GM18526 (cell line): Measurements from ENCODE around the gene EGFR.

Source experiments
- POLR2A ChIP-seq: IDR thresholded peaks from 3 replicates; pipeline ENCODE4 v1.6.1; 2011; ENCODE audit not compliant: insufficient read length; ENCODE audit errors: extremely low read depth

Gene EGFR

DNA sequence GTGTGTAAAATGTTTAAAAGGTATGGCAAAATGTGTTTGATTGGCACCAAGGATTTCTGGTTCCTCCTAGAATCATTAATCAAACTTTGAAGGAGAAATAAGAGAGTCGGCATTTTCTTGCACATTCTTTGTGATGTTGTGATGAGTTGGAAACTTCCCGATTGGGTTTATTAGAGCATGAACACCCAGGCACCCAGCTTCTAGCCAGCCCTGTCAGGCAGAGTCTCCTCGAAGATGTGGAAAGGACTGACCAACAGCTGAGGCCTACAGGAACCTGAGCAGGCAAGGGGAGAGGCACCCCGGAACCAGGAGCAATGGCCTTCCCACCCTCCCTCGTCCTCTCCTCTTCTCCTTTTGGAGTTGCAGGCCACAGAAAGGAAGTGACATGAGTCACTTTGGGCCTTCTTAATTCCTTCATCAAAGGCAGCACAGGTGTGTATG lies 68.7 kb downstream of the EGFR start:
- TF ChIP-seq POLR2A, result no peak

DNA sequence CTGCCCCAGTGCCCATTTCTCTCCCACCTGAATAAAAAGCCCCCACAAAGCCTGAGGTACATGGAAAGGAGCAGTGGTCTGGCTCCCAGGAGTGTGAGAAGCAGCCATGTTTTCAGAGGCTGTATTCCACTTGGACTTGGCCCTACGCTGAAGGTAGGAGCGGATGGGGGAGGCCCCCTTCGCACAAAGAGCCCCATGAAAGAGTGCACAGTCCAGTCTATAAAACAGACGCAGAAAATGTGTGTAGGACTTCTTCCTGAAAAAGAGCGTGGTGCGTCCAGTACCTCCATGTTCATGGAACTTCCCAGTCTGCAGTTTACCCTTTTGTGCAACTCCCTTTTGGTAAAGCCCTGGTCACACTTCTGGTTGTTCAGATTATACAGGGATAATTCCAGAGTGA lies 69.3 kb downstream of the EGFR start:
- TF ChIP-seq POLR2A, result no peak

DNA sequence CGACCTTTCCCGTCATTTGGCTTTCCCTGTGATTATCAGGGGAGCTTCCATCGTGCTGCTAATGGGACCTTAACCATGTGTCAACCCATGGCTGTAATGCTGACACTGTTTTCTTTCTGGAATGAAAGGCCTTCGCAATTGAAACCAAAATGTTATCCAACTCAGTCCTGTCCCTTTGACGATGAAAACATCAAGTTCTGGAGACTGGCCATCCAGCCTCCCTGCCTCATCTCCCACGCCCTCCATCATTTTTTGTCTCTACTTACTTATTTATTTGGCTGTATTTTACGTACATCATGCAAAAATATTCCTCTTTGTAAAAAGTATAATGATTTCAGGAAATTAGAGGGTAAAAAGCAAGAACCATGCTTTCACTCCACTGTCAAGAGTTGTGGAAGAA lies 69.8 kb downstream of the EGFR start:
- no peak for TF ChIP-seq POLR2A

DNA sequence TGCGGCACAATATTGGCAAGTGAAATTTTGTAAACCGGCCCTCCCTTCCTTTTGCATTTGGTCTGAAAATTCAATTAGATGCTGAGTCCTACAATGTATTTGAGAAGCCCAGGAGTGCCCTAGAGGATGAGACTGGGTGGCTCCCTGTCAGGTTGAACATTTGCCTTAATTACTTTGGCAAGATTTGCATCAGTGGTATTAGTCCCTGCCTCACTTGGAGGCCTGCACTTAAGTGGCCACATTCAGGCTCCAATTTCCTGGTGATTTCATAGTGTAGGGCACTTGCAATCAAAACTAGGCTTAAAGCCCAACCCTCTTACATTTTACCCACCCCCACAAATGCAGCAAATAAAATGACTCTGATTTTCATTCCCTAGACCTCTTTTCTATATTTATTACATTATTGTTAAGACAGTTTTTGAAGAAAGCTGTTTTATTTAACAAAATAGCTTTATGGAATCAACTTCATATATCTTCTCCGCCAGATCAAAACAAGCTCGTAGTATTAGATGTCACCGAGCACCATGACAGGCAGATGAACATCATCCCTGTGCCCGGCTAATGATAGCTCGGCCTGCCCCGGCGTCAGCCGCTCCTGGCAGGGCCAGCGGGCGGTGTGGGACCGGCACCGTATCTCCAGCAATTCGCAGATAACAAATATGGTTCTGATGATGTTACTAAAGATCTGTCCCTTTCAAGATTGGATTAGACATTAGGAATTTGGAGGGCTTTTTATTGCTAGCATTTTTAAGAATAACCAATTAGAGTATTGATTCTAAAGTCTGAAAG lies 73.6 kb downstream of the EGFR start:
- TF ChIP-seq POLR2A, result no peak

DNA sequence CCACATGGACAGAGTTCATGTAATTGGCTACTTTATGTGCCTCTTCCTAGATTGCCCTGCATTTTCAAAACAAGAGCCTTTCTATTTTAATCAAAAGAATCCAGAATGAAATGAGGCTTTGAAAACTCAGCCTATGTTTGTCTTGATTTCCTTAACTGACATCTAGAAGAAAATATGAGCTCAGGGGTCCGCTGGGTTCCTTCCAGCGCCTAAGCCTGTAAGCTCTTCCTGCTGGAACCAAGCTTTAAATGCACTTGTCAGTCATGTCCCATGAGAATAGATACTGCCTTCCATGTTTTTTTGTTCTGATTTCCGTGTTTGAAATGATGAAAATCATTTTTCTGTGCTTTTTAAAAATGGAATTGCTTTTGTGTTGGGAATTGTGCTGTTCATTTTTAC lies 74.2 kb downstream of the EGFR start:
- TF ChIP-seq POLR2A, result no peak

DNA sequence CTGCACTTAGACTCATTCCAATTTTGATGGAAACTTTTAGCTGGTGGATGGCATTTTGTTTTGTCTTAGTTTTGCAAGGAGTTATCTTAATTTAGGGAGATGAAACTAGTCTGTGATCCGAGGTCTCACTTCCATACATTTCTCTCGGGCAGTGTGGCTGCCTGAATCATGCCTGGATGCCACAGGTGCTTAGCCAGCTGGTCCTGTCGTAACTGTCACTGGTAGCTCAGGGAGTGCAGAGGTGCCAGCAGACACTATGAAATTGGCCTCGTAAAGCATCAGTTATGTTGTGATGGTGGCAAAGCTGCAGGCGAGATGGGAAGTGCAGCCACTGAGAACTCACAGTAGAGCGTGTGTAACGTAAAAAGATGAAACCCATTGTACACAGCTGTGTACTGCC lies 74.9 kb downstream of the EGFR start:
- TF ChIP-seq POLR2A, result no peak

DNA sequence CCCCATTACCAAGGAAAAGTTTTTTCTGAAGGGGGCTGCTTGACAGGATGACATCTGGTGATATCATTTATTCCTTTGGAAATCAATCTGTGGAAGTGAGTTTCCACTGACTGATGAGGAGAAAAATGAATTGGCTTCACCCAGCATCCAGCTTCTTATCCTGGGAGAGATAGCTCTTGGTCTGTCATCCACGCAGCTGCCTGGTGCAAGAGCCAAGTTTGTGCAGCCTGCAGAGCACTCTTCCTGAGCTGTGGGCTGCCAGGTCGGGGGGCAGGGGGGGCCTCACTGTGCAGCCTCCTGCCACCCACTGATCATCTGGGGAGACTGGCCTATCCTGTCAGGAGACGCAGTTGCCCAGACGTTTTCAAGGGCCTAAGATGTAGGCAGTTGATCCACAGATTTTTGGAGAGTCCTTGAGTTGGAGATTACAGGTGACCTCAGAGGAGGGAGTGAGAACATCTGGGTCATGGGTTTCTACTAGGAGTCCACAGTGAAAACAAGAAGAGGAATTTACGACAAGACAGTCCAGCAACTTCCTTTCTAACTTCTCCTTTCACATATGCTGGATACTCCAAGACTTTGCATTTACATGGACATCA lies 75.4 kb downstream of the EGFR start:
- TF ChIP-seq POLR2A, result no peak

DNA sequence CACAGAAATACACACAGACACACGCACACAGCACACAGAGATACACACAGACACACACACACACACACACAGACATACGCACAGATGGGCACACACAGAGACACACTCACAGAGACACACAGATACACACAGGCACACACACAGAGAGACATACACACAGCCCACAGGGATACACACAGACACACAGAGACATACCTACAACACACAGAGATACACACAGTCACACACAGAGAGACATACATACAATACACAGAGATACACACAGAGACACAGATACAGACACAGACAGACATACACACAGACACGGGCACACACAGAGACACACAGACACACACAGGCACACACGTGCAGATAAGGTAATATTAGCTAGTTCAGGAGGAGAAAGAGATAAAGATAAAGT lies 76.9 kb downstream of the EGFR start:
- TF ChIP-seq POLR2A, result no peak

DNA sequence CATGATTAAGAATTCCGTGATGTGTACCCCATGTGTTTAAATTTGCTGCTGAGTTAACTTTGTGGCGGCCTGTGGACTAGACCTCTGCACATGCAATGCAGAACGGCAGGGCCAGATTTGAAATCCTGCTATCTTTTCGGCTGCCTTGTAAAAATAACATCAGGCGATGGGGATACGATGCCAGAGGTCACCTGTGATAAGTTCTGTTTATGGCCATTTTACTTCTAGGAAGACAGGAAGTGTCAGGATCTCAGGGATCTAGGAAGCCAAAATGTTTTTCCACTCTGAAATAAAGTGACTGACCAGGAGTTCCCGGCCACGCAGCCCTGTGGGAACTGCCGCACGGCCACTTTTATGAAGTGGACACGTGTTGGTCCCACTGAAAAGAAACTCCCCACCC lies 77.5 kb downstream of the EGFR start:
- no peak for TF ChIP-seq POLR2A

DNA sequence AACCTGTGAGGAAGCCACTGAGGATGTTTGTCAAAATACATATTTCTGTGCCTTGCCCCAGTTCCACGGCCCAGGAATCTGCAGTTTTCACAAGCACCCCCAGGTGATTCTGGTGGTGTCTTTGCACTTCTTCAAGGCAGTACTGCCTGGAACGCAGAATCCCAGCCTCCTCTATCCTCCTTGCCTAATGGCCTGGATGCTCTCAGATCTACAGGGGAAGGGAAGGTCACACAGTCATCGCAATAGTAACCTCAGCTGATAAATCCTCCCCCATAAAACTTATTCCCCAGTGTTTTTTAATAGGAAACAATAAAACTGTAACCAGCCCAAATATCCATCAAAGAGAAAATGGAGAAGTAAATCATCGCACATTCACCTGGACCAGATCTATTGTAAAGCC lies 78.3 kb downstream of the EGFR start:
- no peak for TF ChIP-seq POLR2A

DNA sequence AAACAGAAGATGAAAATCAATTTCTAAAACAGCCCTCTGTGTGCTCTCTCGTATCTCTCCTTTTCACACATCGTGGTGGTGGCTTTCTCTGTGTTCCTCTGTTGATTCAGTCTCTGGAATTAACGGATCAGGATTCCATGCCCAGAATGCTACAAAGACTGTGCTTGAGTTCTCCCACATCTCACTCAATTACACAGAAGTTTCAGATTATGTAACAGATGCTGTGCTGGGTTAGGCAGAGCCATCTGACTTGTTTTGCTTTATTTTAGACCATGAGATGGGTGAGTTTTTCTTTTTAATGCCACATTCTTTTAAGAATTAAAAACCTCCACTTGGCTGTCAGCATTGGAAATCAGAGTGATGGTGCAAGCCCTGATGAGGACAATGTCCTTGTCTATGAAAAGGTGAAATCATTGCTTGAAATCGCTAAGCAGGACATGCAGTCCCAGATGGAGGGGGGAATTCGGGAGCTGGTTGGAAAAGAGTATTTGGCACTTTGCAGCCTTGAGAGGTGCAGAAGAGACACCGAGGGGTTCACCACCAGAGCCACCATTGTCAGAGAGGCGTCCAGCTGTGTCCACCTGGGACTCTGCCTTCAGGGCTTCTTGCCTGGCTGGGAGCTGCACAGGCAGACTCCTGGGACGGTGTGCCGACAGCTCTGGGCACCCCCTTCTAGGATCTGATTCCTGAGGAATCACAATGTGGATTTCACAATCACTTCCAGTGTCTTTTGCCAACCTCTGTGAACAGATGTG lies 80.4 kb downstream of the EGFR start:
- TF ChIP-seq POLR2A, result no peak

DNA sequence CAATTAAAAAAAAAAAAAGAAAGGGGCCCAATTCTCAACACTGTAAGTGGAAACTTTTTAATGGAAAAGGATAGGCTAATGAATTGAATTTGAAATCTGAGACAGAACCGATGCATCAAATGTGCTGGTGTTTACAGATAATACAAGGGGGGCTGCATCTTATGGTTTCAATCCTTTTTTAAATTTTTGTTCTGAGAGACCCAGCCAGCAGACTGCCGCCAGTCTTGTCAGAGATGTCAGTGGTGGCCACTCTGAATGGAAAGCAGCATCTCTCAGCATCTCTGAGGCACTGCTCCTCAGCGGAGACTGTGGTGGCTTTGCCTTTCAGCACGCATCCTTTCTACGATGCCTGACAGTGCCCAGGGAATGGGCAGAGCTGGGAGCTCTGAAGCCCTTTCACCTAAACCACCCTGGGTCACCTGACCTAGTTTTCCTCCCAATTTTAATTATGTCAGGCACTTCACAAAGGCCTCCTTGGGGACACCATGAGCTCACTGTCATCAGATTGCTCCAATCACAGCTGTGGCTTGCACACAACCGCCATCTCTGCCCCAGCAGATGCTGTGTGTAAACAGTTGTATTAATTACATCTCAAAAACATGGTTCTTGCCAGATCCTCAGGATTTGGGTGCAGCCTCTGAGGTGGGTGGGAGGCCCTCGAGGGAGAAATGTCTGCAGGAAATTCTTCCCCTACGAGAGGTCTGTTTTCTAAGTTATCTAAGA lies 81.2 kb downstream of the EGFR start:
- no peak for TF ChIP-seq POLR2A

DNA sequence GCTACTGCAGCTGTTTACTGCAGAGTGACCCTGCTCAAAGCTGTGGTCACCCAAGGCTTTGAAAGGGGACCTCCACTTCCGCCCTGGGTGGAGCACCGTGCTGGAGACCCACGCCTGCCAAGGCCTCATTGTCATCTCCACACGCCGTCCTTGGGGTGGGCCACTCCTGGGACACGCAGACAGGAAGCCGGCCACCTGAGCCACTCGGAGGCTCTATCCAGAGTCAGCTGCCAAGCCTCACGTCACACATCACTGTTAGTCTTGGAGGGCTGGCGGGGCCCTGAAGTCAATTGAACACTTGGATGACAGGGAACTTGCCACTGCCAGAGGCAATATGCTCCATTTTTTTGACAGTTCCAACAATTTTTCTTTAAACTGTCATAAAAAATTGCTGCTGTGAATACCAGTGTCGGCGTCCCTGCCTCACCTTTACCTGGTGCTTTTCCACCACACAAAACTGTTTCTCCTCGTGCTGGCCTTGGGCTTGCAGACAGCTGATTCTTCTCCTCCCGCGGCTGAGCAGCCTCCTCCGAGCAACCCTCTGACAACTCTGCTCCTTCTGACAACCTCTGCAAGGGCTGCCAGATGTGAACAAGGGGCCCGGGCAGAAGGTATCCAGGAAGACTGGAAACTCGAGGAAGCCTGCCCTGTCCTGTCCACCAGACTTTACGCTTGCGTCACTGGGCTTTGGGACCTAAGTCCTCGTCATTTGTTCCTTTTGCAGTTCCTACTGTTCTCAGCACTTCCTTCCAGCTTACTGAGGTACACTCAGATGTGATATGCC lies 81.9 kb downstream of the EGFR start:
- TF ChIP-seq POLR2A, result no peak

DNA sequence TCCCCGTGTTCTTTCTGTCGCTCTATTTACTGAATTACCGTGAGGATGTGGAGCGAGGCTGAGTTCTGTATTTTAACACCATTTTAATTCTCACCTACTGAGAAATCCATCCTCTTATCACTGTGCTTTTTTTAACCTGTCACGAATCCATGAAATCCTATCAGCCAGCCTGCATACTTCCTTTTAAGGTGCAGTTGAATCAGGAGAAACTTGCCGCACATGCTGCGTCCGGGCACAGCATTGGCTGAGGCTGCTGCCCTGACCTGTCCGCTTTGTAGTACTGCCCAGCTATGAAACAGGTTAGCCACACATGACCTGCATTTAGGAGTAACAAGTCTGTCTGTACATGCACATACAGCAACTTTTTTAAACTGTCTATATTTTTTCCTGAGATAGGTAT lies 82.5 kb downstream of the EGFR start:
- no peak for TF ChIP-seq POLR2A

DNA sequence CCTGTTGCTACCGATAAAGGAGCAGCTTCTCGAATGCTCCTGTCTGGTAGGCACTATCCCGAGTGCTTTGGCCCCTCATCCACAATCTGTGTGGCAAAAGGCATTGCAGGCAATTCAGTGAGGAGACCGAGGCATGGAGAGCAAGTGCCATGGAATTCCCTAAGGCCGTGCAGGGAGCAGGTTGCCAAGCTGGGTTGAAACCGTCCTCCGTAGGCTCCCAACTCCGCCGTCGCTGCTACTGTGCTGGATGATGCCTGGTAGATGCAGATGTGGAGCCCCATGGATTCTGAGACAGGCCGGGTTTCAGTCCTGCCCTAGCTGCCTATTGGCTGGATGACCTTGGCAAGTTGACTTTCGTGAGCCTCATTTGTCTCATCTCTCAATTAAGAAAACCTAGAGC lies 85.3 kb downstream of the EGFR start:
- TF ChIP-seq POLR2A, result no peak
